SK-N-SH treated with all-trans-retinoic acid at 6 μM for 48 hours (cell line): ENCODE results near the gene C22orf31.

Source experiments
- ATAC-seq: fragments of 200-7000 bp; cut with Tn5 transposase; 3 replicates; pipeline ENCODE4 v1.9.1; 2020; ENCODE audit warnings: mild to moderate bottlenecking, moderate library complexity
- ARNTL ChIP-seq: fragments of 450-650 bp; formaldehyde crosslinking; IDR thresholded peaks from 2 replicates; pipeline ENCODE4 v1.5.0; 2020; ENCODE audit warnings: low read depth, mild to moderate bottlenecking, moderate library complexity, borderline replicate concordance
- BACH2 ChIP-seq: fragments of 250-450 bp; sonication (Bioruptor Pico); IDR thresholded peaks from 2 replicates; pipeline ENCODE4 v1.9.0; 2021; ENCODE audit warnings: mild to moderate bottlenecking, borderline replicate concordance
- CSDC2 ChIP-seq: fragments of 250-450 bp; sonication (Bioruptor Pico); IDR thresholded peaks from 2 replicates; pipeline ENCODE4 v1.5.0; 2020; ENCODE audit warnings: mild to moderate bottlenecking, moderate library complexity
- ESRRG ChIP-seq: fragments of 250-450 bp; sonication (Bioruptor Pico); IDR thresholded peaks from 2 replicates; pipeline ENCODE4 v1.6.1; 2021; ENCODE audit warnings: mild to moderate bottlenecking
- ISL1 ChIP-seq: fragments of 250-450 bp; sonication (Bioruptor Pico); IDR thresholded peaks from 2 replicates; pipeline ENCODE4 v2.1.2; 2022; ENCODE audit warnings: mild to moderate bottlenecking, moderate library complexity
- OSR1 ChIP-seq: fragments of 250-450 bp; sonication (Bioruptor Pico); IDR thresholded peaks from 2 replicates; pipeline ENCODE4 v1.8.0; 2022; ENCODE audit warnings: moderate library complexity, mild to moderate bottlenecking, inconsistent platforms
- POU6F1 ChIP-seq: fragments of 250-450 bp; sonication (Bioruptor Pico); IDR thresholded peaks from 2 replicates; pipeline ENCODE4 v1.8.0; 2021; ENCODE audit warnings: low read depth, mild to moderate bottlenecking, moderate library complexity, borderline replicate concordance
- PPARA ChIP-seq: fragments of 250-450 bp; sonication (Bioruptor Pico); IDR thresholded peaks from 2 replicates; pipeline ENCODE4 v1.5.0; 2020; ENCODE audit warnings: mild to moderate bottlenecking, borderline replicate concordance
- RARB ChIP-seq: fragments of 250-450 bp; sonication (Bioruptor Pico); IDR thresholded peaks from 2 replicates; pipeline ENCODE4 v1.8.0; 2021; ENCODE audit warnings: mild to moderate bottlenecking, moderate library complexity
- SNAI2 ChIP-seq: fragments of 250-450 bp; sonication (Bioruptor Pico); IDR thresholded peaks from 2 replicates; pipeline ENCODE4 v1.5.0; 2020; ENCODE audit warnings: mild to moderate bottlenecking, moderate library complexity
- TCF4 ChIP-seq: fragments of 250-450 bp; sonication (Bioruptor Pico); IDR thresholded peaks from 2 replicates; pipeline ENCODE4 v1.8.0; 2021; ENCODE audit warnings: mild to moderate bottlenecking, moderate library complexity, borderline replicate concordance
- TOX ChIP-seq: fragments of 250-450 bp; sonication (Bioruptor Pico); IDR thresholded peaks from 2 replicates; pipeline ENCODE4 v1.8.0; 2021; ENCODE audit warnings: mild to moderate bottlenecking, moderate library complexity, borderline replicate concordance
- ZC3H10 ChIP-seq: fragments of 250-450 bp; sonication (Bioruptor Pico); IDR thresholded peaks from 2 replicates; pipeline ENCODE4 v1.5.1; 2021; ENCODE audit warnings: mild to moderate bottlenecking, moderate library complexity
- ZFP3 ChIP-seq: fragments of 250-450 bp; sonication (Bioruptor Pico); IDR thresholded peaks from 2 replicates; pipeline ENCODE4 v1.5.0; 2020; ENCODE audit warnings: mild to moderate bottlenecking, moderate library complexity
- ZFP30 ChIP-seq: fragments of 450-650 bp; formaldehyde crosslinking; IDR thresholded peaks from 2 replicates; pipeline ENCODE4 v1.5.0; 2022; ENCODE audit warnings: mild to moderate bottlenecking, moderate library complexity
- ZNF565 ChIP-seq: fragments of 450-650 bp; formaldehyde crosslinking; conservative IDR thresholded peaks from 2 replicates; pipeline ENCODE4 v1.5.0; 2020; ENCODE audit warnings: low read depth, mild to moderate bottlenecking, moderate library complexity
- ZNF70 ChIP-seq: fragments of 450-650 bp; formaldehyde crosslinking; IDR thresholded peaks from 2 replicates; pipeline ENCODE4 v1.5.0; 2020; ENCODE audit warnings: mild to moderate bottlenecking, moderate library complexity
- ZNF8 ChIP-seq: fragments of 450-650 bp; formaldehyde crosslinking; IDR thresholded peaks from 2 replicates; pipeline ENCODE4 v1.5.0; 2020; ENCODE audit warnings: mild to moderate bottlenecking, moderate library complexity
- TF ChIP-seq, protein P1 (sequence below): fragments of 250-450 bp; sonication (Bioruptor Pico); IDR thresholded peaks from 2 replicates; pipeline ENCODE4 v1.8.0; 2020; ENCODE audit warnings: mild to moderate bottlenecking, moderate library complexity, borderline replicate concordance

The C22orf31 gene

DNA sequence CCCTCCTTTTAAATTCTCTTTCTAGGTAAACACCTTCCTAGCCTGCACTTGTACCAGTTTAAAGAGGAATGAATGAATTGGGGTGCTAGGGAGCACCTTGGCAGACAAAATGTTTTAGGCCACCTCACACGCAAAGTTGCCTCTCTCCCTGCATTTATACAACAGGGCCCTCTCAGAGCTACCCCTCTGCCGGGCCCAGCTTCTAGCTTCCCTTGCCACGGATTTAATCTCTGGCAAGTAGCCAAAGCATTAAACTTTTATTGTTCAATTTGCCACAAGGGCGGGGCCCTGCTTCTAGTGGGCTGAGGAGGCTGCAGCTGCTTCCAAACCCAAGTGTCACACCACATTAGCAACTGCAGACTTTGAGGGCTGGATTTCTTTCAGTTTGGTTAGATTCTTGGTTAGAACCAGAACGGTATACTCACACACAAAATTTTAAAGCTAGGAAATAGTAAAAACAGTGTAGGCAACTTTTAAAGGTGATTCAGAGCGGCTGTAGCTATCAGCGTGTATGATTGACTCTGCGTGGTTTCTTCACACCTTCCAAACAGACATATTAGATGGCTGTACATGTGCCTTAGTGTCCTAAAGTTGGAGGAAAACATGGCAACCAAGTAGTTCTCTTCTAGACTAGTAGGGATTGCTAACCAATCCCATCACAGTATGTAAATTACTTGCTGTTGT, 17.7 kb upstream of the C22orf31 start:
- no peak for ATAC-seq
- TF ChIP-seq CSDC2: no peak
- no peak for TF ChIP-seq BACH2 (CRISPR knock-in tag)
- TF ChIP-seq ESRRG (CRISPR knock-in tag): no peak
- no peak for TF ChIP-seq ZFP3
- no peak for TF ChIP-seq ARNTL (CRISPR knock-in tag)
- TF ChIP-seq POU6F1: no peak
- no peak for TF ChIP-seq ZNF70
- no peak for TF ChIP-seq TOX (CRISPR knock-in tag)
- TF ChIP-seq SNAI2 (CRISPR knock-in tag): no peak
- no peak for TF ChIP-seq ZC3H10
- TF ChIP-seq RARB (CRISPR knock-in tag): no peak
- TF ChIP-seq TCF4 (CRISPR knock-in tag): no peak
- TF ChIP-seq ZNF565 (CRISPR knock-in tag): no peak
- no peak for TF ChIP-seq OSR1
- no peak for TF ChIP-seq ISL1 (CRISPR knock-in tag)
- TF ChIP-seq PPARA (CRISPR knock-in tag): no peak

DNA sequence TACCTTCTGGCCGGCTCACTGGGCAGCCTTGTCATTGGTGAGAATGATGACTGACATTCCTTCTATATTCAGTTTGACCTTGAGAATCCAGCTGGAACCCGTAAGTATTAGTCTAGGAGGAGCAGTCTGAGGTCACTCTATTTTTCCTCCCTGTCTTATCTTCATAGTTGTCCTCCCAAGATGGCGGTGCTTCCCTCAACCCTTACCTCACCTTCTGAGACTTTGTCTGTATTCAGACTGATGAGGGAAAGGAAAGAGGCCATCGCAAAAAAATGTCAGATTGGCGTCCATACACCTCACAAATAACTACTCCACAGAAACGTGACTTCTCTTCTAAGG, 17.2 kb upstream of the C22orf31 start:
- ATAC-seq: no peak
- no peak for TF ChIP-seq SNAI2 (CRISPR knock-in tag)
- no peak for TF ChIP-seq OSR1
- TF ChIP-seq PPARA (CRISPR knock-in tag): no peak
- TF ChIP-seq BACH2 (CRISPR knock-in tag): no peak
- TF ChIP-seq CSDC2: no peak
- no peak for TF ChIP-seq ZNF70
- no peak for TF ChIP-seq POU6F1
- no peak for TF ChIP-seq ZC3H10
- no peak for TF ChIP-seq RARB (CRISPR knock-in tag)
- TF ChIP-seq ISL1 (CRISPR knock-in tag): no peak

DNA sequence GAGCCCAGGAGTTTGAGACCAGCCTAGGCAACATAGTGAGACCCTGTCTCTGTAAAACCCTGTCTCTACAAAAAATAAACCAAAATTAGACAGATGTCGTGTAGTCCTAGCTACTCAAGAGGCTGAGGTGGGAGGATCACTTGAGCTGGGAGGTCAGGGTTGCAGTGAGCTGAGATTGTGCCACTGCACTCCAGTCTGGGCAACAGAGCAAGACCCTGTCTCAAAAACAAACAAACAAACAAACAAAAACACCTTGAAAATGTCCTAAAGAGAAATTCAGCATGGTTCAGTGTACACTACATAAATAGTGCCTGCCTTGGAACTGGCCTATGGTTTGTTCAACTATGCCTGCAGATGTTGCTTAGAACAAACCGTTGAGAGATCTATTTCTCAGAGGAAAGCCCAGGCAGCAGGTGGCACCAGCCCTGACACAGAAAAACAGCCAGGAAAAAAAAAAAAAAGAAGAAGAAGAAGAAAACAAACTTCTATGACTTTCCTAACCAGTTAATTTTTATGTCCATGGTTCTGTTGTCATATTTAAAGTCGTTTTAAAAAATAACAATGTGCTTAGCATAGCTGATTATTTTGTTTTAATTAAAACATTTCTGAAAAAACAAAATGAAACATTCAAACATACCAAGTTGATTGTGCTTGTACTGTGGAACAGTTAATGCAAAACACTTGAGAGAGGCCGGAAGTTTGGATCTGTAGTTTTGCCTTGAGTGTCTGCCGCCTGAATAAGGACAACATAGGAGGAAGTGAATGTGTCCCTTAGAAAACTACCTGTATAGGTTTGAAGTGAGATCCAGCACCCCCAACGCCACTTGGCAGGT, 16.6 kb upstream of the C22orf31 start:
- no peak for ATAC-seq

More for the DNA sequence above, 16.6 kb upstream of the C22orf31 start:
- TF ChIP-seq ESRRG (CRISPR knock-in tag) (no peak), TCF4 (CRISPR knock-in tag) (no peak), CSDC2 (no peak), POU6F1 (no peak), ZNF8 (CRISPR knock-in tag) (no peak), ZFP30 (no peak), ISL1 (CRISPR knock-in tag) (no peak), PPARA (CRISPR knock-in tag) (no peak)
- TF ChIP-seq, protein P1, sequence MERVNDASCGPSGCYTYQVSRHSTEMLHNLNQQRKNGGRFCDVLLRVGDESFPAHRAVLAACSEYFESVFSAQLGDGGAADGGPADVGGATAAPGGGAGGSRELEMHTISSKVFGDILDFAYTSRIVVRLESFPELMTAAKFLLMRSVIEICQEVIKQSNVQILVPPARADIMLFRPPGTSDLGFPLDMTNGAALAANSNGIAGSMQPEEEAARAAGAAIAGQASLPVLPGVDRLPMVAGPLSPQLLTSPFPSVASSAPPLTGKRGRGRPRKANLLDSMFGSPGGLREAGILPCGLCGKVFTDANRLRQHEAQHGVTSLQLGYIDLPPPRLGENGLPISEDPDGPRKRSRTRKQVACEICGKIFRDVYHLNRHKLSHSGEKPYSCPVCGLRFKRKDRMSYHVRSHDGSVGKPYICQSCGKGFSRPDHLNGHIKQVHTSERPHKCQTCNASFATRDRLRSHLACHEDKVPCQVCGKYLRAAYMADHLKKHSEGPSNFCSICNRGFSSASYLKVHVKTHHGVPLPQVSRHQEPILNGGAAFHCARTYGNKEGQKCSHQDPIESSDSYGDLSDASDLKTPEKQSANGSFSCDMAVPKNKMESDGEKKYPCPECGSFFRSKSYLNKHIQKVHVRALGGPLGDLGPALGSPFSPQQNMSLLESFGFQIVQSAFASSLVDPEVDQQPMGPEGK (CRISPR knock-in tag): no peak
